Esophagus squamous epithelium (tissue), 4 donors: ENCODE data around the gene ACTL10. TPM values are rescaled to one million over a fixed set of nuclear protein-coding genes. Genes with fewer than 3 reads are reported as not detected.

Experiments
- total RNA-seq, 4 donors: library from RNA; depleted of rRNA; stranded (reverse); fragments of >200 nt; gene quantifications; one replicate each; pipeline ENCODE4 v1.1.0, GENCODE V29; 2016

ACTL10 gene
- total RNA-seq, 4 donors from 2014 or later, result 1.8 to 4.4 (median 3.5) TPM

Other genes starting within 250 kb of the ACTL10 start
- 10 to 100 TPM in 3 of 4 donors, 1 to 10 TPM in 1; 6.3 to 27.3 (median 14.0) TPM for gene SNTA1, start 223.2 kb upstream of the ACTL10 start, total RNA-seq
- gene CBFA2T2, start 176.8 kb upstream of the ACTL10 start, total RNA-seq, result 10 to 100 TPM; 10.5 to 15.6 (median 10.8) TPM
- gene C20orf144, start 4.6 kb upstream of the ACTL10 start, total RNA-seq, result not detected
- gene NECAB3, start 7.5 kb downstream of the ACTL10 start, total RNA-seq, result 10 to 100 TPM; 12.6 to 25.9 (median 19.1) TPM
- 1 to 10 TPM; 2.1 to 4.8 (median 3.1) TPM for gene E2F1, start 19.4 kb downstream of the ACTL10 start, total RNA-seq
- 10 to 100 TPM in 2 of 4 donors, 1 to 10 TPM in 2; 3.4 to 11.7 (median 7.6) TPM for gene PXMP4, start 53.4 kb downstream of the ACTL10 start, total RNA-seq
- gene ZNF341, start 65.1 kb downstream of the ACTL10 start, total RNA-seq, result 1 to 10 TPM; 1.7 to 4.0 (median 3.2) TPM
- 100 to 1,000 TPM in 2 of 4 donors, 10 to 100 TPM in 2; 77.2 to 147 (median 107) TPM for gene CHMP4B, start 144.4 kb downstream of the ACTL10 start, total RNA-seq